K562 (cell line): ENCODE measurements around the gene ATXN1. TPM values are rescaled to one million over a fixed set of nuclear protein-coding genes. Genes with fewer than 3 reads are reported as not detected.

ENCODE experiments used
- ARID4B ChIP-seq: sonication (generic); formaldehyde crosslinking; IDR thresholded peaks from 2 replicates; pipeline ENCODE4 v1.8.0; 2022; ENCODE audit warnings: mild to moderate bottlenecking, missing genetic modification reagents
- BRD9 ChIP-seq: fragments of 450-650 bp; IDR thresholded peaks from 2 replicates; pipeline ENCODE4 v1.6.1; 2018; ENCODE audit warnings: low read depth; ENCODE audit not compliant: partially characterized antibody
- DACH1 ChIP-seq: fragments of 450-650 bp; IDR thresholded peaks from 2 replicates; pipeline ENCODE4 v1.6.1; 2018; ENCODE audit not compliant: partially characterized antibody
- EWSR1 ChIP-seq: fragments of 450-650 bp; IDR thresholded peaks from 2 replicates; pipeline ENCODE4 v1.6.1; 2018; ENCODE audit warnings: borderline replicate concordance, mild to moderate bottlenecking, low read depth, moderate library complexity; ENCODE audit not compliant: partially characterized antibody
- FOXA3 ChIP-seq, 2 experiments: fragments of 450-650 bp in 1 of 2; sonication (generic) in 1 of 2; formaldehyde crosslinking; IDR thresholded peaks in 1 of 2; conservative IDR thresholded peaks in 1 of 2; 2 replicates each; pipeline versions ENCODE4 v1.4.0 to v1.8.0; 2020 to 2022; ENCODE audit warnings: mild to moderate bottlenecking in 2 of 2, missing genetic modification reagents in 1 of 2
- GATAD2B ChIP-seq: fragments of 450-650 bp; IDR thresholded peaks from 2 replicates; pipeline ENCODE4 v1.6.1; 2017; ENCODE audit warnings: mild to moderate bottlenecking, borderline replicate concordance
- KDM4B ChIP-seq, 2 experiments: fragments of 450-650 bp in 1 of 2; sonication (generic) in 1 of 2; IDR thresholded peaks; 2 replicates each; pipeline ENCODE4 v1.6.1; 2016 to 2017; ENCODE audit warnings: borderline replicate concordance in 2 of 2, antibody characterized with exemption in 1 of 2, low read depth in 1 of 2, mild to moderate bottlenecking in 1 of 2
- KLF13 ChIP-seq: fragments of 450-650 bp; IDR thresholded peaks from 2 replicates; pipeline ENCODE4 v1.6.1; 2016; ENCODE audit warnings: missing genetic modification characterization, low read depth, mild to moderate bottlenecking, missing compliant biosample characterization, moderate library complexity, borderline replicate concordance
- MED1 ChIP-seq: sonication (generic); formaldehyde crosslinking; IDR thresholded peaks from 2 replicates; pipeline ENCODE4 v1.8.1; 2023; ENCODE audit warnings: missing genetic modification reagents, borderline replicate concordance
- MTA2 ChIP-seq: fragments of 450-650 bp; IDR thresholded peaks from 2 replicates; pipeline ENCODE4 v1.6.1; 2016; ENCODE audit warnings: low read depth
- TAF15 ChIP-seq: fragments of 200-400 bp; formaldehyde crosslinking; IDR thresholded peaks from 2 replicates; pipeline ENCODE4 v1.6.1; 2017; ENCODE audit warnings: mild to moderate bottlenecking, low read depth, low read length, moderate library complexity
- TAL1 ChIP-seq: fragments of 450-650 bp; IDR thresholded peaks from 2 replicates; pipeline ENCODE4 v1.6.1; 2016; ENCODE audit warnings: mild to moderate bottlenecking
- TCFL5 ChIP-seq: fragments of 250-450 bp; sonication (Bioruptor Pico); conservative IDR thresholded peaks from 2 replicates; pipeline ENCODE4 v1.6.1; 2021; ENCODE audit warnings: mild to moderate bottlenecking, moderate library complexity, matching md5 sums
- TEAD2 ChIP-seq: fragments of 450-650 bp; IDR thresholded peaks from 2 replicates; pipeline ENCODE4 v1.6.1; 2016; ENCODE audit warnings: missing genetic modification characterization, control low read depth, missing compliant biosample characterization
- TFAM ChIP-seq: fragments of 250-450 bp; sonication (Bioruptor Pico); conservative IDR thresholded peaks from 2 replicates; pipeline ENCODE4 v1.5.0; 2021; ENCODE audit warnings: mild to moderate bottlenecking, moderate library complexity
- THRB ChIP-seq: fragments of 450-650 bp; formaldehyde crosslinking; conservative IDR thresholded peaks from 2 replicates; pipeline ENCODE4 v1.4.0; 2022; ENCODE audit warnings: mild to moderate bottlenecking, missing genetic modification characterization
- TRIM28 ChIP-seq: fragments of 450-650 bp; IDR thresholded peaks from 2 replicates; pipeline ENCODE4 v1.6.1; 2017
- TSHZ1 ChIP-seq: fragments of 250-450 bp; sonication (Bioruptor Pico); IDR thresholded peaks from 2 replicates; pipeline ENCODE4 v1.4.0; 2020; ENCODE audit warnings: mild to moderate bottlenecking, moderate library complexity
- ZNF253 ChIP-seq: fragments of 250-450 bp; sonication (Bioruptor Pico); conservative IDR thresholded peaks from 2 replicates; pipeline ENCODE4 v1.6.1; 2021; ENCODE audit warnings: mild to moderate bottlenecking
- ZNF561 ChIP-seq: fragments of 450-650 bp; formaldehyde crosslinking; conservative IDR thresholded peaks from 2 replicates; pipeline ENCODE4 v1.4.0; 2020; ENCODE audit warnings: mild to moderate bottlenecking, moderate library complexity
- polyA plus RNA-seq, 8 experiments: library from polyadenylated mRNA; depleted of rRNA in 4 of 8; stranded (reverse) in 5 of 8; unstranded in 3 of 8; fragments of >200 nt; fragmentation: Nextera tagmentation in 2 of 8; fragmentation: Illumina TruSeq in 1 of 8; extraction: Ambion mirVana in 2 of 8; extraction: Trizol in 1 of 8; gene quantifications; 2 replicates each; pipeline versions ENCODE4 v1.2.1 to v1.2.3, GENCODE V29; 2011 to 2014; ENCODE audit warnings: inconsistent platforms in 1 of 8, missing spikeins in 1 of 8
- total RNA-seq, 7 experiments: library from RNA; depleted of rRNA in 6 of 7; stranded (reverse); fragments of >200 nt in 6 of 7; fragmentation: Illumina TruSeq in 2 of 7; extraction: Trizol in 2 of 7; gene quantifications; 2 replicates each; pipeline versions ENCODE4 v1.2.1 to v1.2.3, GENCODE V29; 2011 to 2021; ENCODE audit warnings: low replicate concordance in 1 of 7

The ATXN1 gene
- total and polyA plus RNA-seq, 9 of the 15 experiments (the other 6 are each of a cell fraction or from before 2014, with no cell fraction given): under 0.01 to 1.2 (median 0.58) TPM

GRCh38 chr6:16322666-16323312 is 438.5 kb downstream of the ATXN1 start (continued):
- TF ChIP-seq TCFL5 (CRISPR knock-in tag) (no peak), TRIM28 (no peak), FOXA3 (CRISPR knock-in tag; conservative IDR thresholded peaks at IDR 0.05 in 1 of 2, IDR thresholded peaks at IDR 0.05 in 1 of 2) (peak; percentile 30 to 79; a peak in 2 of 4 replicates), ARID4B (CRISPR knock-in tag) (peak; percentile 60), KLF13 (no peak), TFAM (CRISPR knock-in tag) (no peak), TSHZ1 (no peak), EWSR1 (no peak), TAF15 (no peak), ZNF561 (no peak), ZNF253 (CRISPR knock-in tag) (no peak), THRB (CRISPR knock-in tag) (no peak), BRD9 (peak; percentile 79), DACH1 (peak; percentile 90), GATAD2B (no peak), TEAD2 (tag) (peak; percentile 61), TAL1 (no peak), MTA2 (no peak; the same call in 1 of the 2 replicates), KDM4B (IDR thresholded peaks at IDR 0.05; ENCODE audit: borderline replicate concordance in 2 of 2, low read depth in 1 of 2) (no peak), MED1 (CRISPR knock-in tag) (no peak)
